ENCODE results near the gene PRKCB.
"Not testable (repeated sequence)": the region's sequence is repeated elsewhere in the genome, so short reads cannot be mapped to it uniquely, and the experiment has no call there.

PRKCB gene

GRCh38 chr16:24077292-24077691 is 241.5 kb downstream of the PRKCB start:
- no peak for DNase-seq

DNA sequence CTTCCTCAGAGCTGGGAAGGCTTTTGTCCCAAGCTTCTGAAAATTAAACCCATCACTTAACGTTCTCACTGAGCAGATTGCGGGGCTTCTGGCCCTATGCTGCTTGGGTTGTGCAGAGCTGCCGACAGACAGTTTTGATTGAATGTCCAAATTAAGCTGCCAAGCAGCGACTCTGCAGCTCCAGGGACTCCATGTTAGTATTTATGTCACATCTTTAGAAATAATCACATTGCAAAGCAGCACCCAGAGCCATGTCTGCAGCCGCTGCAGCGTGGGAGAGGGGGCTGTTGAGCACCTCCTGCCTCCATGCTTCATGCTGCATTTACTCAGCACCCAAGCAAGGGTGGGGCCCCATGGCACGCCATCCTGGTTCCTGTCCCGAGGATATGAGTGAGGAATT is 242.2 kb downstream of the PRKCB start:
- DNase-seq, result peak in 6 of 56 donors; percentile 8 to 21 (median 12)

- no peak for DNase-seq
Measured at GRCh38 chr16:24085666-24086065, 249.9 kb downstream of the PRKCB start.

- peak in 4 of 56 donors; percentile 7 to 22 (median 14) for DNase-seq
Measured at GRCh38 chr16:24087891-24088410, 252.2 kb downstream of the PRKCB start.

GRCh38 chr16:24088767-24089166 is 253.0 kb downstream of the PRKCB start:
- DNase-seq, result peak in 5 of 56 donors; percentile 10 to 60 (median 18)

- no peak for DNase-seq
Measured at GRCh38 chr16:24091125-24091524, 255.3 kb downstream of the PRKCB start.

DNA sequence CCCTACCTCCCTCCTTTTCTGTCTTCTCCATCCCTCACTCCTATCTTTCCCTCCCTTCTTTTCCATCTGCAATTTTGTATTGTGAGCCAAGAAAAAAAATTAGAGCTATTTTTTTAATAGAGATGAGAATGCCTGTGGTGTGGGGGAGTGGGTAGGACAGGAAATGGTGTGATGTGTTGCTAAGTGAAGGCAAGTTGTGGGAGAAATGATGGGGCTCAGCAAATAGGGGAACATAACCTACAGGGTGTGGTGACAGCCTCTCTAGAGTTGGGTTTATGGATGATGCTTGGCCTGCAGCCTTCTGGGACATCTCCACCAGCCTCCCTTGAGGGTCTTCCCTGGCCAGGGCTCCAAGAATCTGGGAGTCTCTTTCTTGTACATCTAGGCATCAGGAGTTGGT is 257.3 kb downstream of the PRKCB start:
- peak in 1 of 56 donors; percentile 17 for DNase-seq

DNA sequence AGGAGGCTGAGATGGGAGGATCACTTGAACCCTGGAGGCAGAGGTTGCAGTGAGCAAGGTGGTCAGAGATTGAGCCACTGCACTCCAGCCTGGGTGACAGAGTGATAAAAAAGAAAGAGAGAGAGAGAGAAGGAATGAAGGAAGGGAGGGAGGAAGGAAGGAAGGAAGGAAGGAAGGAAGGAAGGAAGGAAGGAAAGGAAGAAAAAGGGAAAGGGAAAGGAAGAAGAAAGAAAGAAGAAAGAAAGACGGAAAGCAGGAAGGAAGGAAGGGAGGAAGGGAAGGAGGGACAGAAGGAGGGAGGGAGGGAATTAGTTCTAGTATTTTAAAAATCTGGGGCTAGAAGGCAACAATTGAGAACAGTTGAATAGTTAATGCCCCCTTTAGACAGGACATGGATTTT is 258.9 kb downstream of the PRKCB start:
- no peak for DNase-seq

- DNase-seq, result no peak
Measured at GRCh38 chr16:24098896-24099295, 263.1 kb downstream of the PRKCB start.

- DNase-seq, result no peak
Measured at GRCh38 chr16:24101431-24101830, 265.6 kb downstream of the PRKCB start.

DNA sequence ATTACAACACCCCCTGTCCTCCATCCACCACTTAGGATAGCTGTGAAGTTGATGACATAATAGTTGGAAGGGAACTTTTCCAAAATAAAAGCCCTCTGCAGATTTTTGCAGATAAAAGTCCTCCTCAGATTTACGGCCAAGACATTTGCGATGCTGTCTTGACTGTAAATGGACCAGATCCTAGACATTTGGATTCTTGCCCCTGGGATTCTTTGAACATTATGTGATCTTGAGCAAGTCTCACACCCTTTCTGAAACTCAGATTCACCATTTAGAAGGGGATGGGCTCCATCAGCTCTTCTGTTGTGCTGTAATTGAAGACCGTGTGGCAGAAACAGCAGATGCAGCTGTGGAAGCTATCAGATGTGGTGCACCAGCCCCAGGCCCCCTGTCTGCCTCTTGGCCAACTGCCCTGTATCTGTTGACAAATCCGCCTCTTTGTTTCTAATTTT is 266.5 kb downstream of the PRKCB start:
- peak in 32 of 56 donors; percentile 6 to 73 (median 26) for DNase-seq

DNA sequence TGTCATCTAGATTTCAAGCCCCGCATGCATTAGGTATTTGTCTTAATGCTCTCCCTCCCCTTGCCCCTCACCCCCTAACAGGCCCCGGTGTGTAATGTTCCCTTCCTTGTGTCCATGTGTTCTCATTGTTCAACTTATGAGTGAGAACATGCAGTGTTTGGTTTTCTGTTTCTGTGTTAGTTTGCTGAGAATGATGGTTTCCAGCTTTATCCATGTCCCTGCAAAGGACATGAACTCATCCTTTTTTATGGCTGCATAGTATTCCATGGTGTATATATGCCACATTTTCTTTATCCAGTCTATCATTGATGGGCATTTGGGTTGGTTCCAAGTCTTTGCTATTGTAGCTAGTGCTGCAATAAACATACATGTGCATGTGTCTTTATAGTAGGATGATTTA is 269.7 kb downstream of the PRKCB start:
- not testable (repeated sequence) for DNase-seq

DNA sequence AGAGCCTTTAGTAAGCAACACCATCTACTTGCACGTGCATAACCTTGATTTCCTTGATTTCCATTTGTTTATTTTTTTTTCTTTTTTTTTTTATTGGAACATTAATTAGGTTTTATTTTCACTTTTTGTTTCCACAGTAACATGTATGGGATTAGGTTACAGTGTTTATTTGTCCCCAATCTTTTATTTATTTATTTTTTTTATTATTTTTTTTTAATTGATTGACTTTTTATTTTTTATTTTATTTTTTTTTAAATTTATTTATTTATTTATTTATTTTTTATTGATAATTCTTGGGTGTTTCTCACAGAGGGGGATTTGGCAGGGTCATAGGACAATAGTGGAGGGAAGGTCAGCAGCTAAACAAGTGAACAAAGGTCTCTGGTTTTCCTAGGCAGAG is 272.3 kb downstream of the PRKCB start:
- DNase-seq, result not testable (repeated sequence)

DNA sequence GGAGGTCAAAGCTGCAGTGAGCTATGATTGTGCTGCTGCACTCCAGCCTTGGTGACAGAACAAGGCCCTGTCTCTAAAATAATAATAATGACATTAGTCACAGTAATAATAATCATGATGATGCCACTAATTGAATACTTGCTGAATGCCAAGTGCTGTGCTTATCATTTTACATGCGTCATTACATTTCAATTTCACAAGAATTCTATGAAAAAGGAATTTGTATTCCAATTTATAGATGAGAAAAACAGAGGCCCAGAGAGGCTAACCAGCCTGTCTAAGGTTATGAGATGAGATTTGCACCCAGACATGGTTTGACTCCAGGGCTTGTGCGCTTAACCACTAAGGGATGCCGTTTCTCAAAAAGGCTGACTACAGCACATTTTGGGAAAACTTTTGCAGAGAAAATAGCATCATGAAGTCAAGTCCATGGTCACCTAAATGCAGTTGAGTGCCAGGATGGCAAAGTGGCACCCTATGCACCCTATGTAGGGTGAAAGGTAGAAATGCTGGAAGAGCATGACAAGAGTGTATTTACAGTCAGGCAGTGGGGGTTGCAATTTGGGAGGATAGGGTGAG is 276.0 kb downstream of the PRKCB start:
- no peak for DNase-seq

GRCh38 chr16:24113115-24113745 is 277.4 kb downstream of the PRKCB start:
- no peak for DNase-seq

- no peak for DNase-seq
Measured at GRCh38 chr16:24114876-24115275, 279.1 kb downstream of the PRKCB start.

GRCh38 chr16:24116046-24116776 is 280.4 kb downstream of the PRKCB start:
- DNase-seq, result no peak

DNA sequence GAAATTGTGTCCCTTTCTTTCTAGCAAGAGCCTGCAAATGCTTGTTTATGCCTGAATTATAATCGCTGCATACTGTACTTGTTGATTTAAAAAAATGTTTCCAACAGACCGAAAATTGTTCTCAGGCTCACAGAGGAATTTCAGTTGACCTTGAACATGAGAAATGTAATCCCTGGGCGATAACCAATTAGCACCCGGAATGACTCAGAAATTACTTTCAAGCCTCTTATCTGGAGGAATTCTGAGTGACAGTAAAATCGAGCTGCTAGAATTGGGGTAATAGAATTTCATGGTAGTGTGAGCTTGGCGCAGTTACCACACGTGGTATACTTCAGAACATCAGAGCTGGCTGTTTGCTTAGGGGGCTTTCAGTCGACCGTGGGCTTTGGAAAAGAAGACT is 281.2 kb downstream of the PRKCB start:
- no peak for DNase-seq

GRCh38 chr16:24117680-24118079 is 281.9 kb downstream of the PRKCB start:
- DNase-seq, result no peak

DNA sequence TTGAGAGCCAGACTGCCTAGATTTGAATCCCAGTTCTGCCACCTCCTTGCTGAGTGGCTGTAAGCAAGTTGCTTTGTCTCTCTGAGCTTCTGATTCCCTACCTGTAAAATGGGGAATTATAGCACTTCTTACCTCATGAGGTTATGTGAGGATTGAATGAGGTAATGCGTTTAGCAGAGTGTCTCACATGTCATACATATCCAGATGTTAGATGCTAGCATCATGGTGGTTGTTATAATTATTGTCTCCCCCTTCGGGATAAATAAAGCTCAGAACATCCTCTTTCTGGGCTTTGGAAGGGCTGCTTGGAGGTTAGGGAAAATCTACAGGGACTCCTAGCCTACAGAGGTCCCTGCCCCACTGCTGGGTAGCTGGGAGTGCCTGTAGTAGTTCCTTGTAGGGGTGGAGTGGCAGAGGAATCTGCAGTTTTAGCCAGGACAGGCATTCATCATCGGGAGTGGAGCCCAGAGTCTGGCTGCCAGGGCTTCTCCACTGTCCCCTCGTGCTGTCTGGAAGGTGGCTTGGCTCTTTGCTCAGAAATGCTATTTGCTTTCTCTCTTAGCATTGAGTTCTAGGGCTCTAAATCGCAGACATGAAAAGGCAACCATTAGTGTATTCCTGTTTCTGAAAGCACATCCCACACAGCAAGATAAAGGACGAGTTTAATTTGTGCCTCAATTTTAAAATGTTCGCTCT is 282.5 kb downstream of the PRKCB start:
- peak in 1 of 56 donors; percentile 34 for DNase-seq

GRCh38 chr16:24119807-24120206 is 284.0 kb downstream of the PRKCB start:
- DNase-seq, result no peak

DNA sequence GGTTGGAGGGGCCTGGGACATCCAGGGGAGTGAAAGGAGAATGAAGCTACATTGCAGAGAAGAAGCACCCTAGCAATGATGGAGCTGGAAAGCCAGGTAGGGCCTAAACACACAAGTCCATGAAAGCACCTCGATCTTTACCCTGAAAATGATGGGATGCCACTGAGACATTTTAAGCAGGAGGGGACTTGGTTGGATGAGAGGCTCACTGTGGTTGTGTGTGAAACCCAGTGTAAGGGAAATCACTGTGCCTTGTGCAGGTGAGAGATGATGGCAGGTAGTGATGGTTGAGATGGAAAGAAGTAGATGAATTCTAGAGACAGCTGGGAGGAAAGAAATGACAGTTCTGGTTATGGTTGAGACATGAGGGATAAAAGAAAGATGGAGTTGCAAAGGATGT is 287.5 kb downstream of the PRKCB start:
- DNase-seq, result no peak

Data from amygdala (tissue), 56 donors.